H9 (cell line): ENCODE results near the gene NPTXR. TPM values are rescaled to one million over a fixed set of nuclear protein-coding genes. Genes with fewer than 3 reads are reported as not detected.

ENCODE experiments used
- DNase-seq: peaks from one replicate; pipeline ENCODE4 v3.0.0-alpha.2; 2017
- H2AFZ ChIP-seq: one replicate; pipeline ENCODE4 v1.6.1; 2013; ENCODE audit warnings: mild to moderate bottlenecking, low read length, control low read depth, moderate library complexity
- H2AK5ac ChIP-seq: 2 replicates; pipeline ENCODE4 v1.6.1; 2013; ENCODE audit warnings: low read length, control low read depth, mixed read lengths; ENCODE audit not compliant: insufficient read length
- H2BK120ac ChIP-seq: one replicate; pipeline ENCODE4 v1.6.1; 2013; ENCODE audit warnings: low read depth, mild to moderate bottlenecking, low read length, control low read depth, inconsistent platforms; ENCODE audit not compliant: poor library complexity, severe bottlenecking
- H2BK12ac ChIP-seq: 2 replicates; pipeline ENCODE4 v1.6.1; 2013; ENCODE audit warnings: low read length, control low read depth, mixed read lengths, low read depth; ENCODE audit not compliant: insufficient read length
- H2BK15ac ChIP-seq: 2 replicates; pipeline ENCODE4 v1.6.1; 2013; ENCODE audit warnings: low read depth, low read length, control low read depth
- H2BK20ac ChIP-seq: one replicate; pipeline ENCODE4 v1.6.1; 2013; ENCODE audit warnings: low read depth, mild to moderate bottlenecking, low read length, control low read depth, inconsistent platforms; ENCODE audit not compliant: poor library complexity, severe bottlenecking
- H2BK5ac ChIP-seq: 2 replicates; pipeline ENCODE4 v1.6.1; 2013; ENCODE audit warnings: low read length, control low read depth, mixed read lengths; ENCODE audit not compliant: insufficient read length
- H3K14ac ChIP-seq: 2 replicates; pipeline ENCODE4 v1.6.1; 2013; ENCODE audit warnings: low read length, control low read depth; ENCODE audit not compliant: insufficient read depth
- H3K18ac ChIP-seq: 2 replicates; pipeline ENCODE4 v1.6.1; 2013; ENCODE audit warnings: low read depth, mild to moderate bottlenecking, mixed read lengths, low read length, control low read depth; ENCODE audit not compliant: insufficient read length
- H3K23ac ChIP-seq: 2 replicates; pipeline ENCODE4 v1.6.1; 2013; ENCODE audit warnings: low read length, control low read depth, mixed read lengths, low read depth; ENCODE audit not compliant: insufficient read length
- H3K23me2 ChIP-seq: 2 replicates; pipeline ENCODE4 v1.6.1; 2013; ENCODE audit warnings: low read depth, mild to moderate bottlenecking, mixed read lengths, low read length, control low read depth; ENCODE audit not compliant: insufficient read length, poor library complexity, severe bottlenecking
- H3K27ac ChIP-seq: 2 replicates; pipeline ENCODE4 v1.5.1; 2013; ENCODE audit warnings: low read length, control low read depth, mixed read lengths, low read depth; ENCODE audit not compliant: insufficient read length
- H3K27me3 ChIP-seq: 2 replicates; pipeline ENCODE4 v1.6.1; 2013; ENCODE audit warnings: low read length, control low read depth, inconsistent platforms; ENCODE audit not compliant: insufficient read depth
- H3K4ac ChIP-seq: 2 replicates; pipeline ENCODE4 v1.6.1; 2013; ENCODE audit warnings: low read depth, mild to moderate bottlenecking, control low read depth, inconsistent platforms, low read length, moderate library complexity
- H3K4me1 ChIP-seq: 2 replicates; pipeline ENCODE4 v1.6.1; 2013; ENCODE audit warnings: low read length, control low read depth, inconsistent platforms; ENCODE audit not compliant: insufficient read depth
- H3K4me2 ChIP-seq: 2 replicates; pipeline ENCODE4 v1.6.1; 2013; ENCODE audit warnings: low read length, control low read depth, mixed read lengths; ENCODE audit not compliant: insufficient read length, insufficient read depth
- H3K56ac ChIP-seq: 2 replicates; pipeline ENCODE4 v1.6.1; 2013; ENCODE audit warnings: low read depth, mild to moderate bottlenecking, mixed read lengths, low read length, control low read depth; ENCODE audit not compliant: insufficient read length
- H3K79me1 ChIP-seq: 2 replicates; pipeline ENCODE4 v1.6.1; 2013; ENCODE audit warnings: low read depth, mild to moderate bottlenecking, moderate library complexity, low read length, control low read depth, inconsistent platforms; ENCODE audit not compliant: insufficient read depth, poor library complexity, severe bottlenecking
- H3K79me2 ChIP-seq: 2 replicates; pipeline ENCODE4 v1.6.1; 2013; ENCODE audit warnings: low read length, control low read depth, inconsistent platforms; ENCODE audit not compliant: insufficient read depth
- H3K9ac ChIP-seq: 2 replicates; pipeline ENCODE4 v1.6.1; 2013; ENCODE audit warnings: low read length, control low read depth, mixed read lengths; ENCODE audit not compliant: insufficient read length; ENCODE audit errors: extremely low read depth
- H3K9me3 ChIP-seq: one replicate; pipeline ENCODE4 v1.6.1; 2013; ENCODE audit warnings: low read depth, low read length, inconsistent platforms; ENCODE audit not compliant: control insufficient read depth
- H3T11ph ChIP-seq: one replicate; pipeline ENCODE4 v1.6.1; 2013; ENCODE audit warnings: mild to moderate bottlenecking, low read length, control low read depth, inconsistent platforms
- H4K20me1 ChIP-seq: one replicate; pipeline ENCODE4 v1.6.1; 2013; ENCODE audit not compliant: control insufficient read depth, insufficient read length, insufficient read depth
- H4K5ac ChIP-seq: 2 replicates; pipeline ENCODE4 v1.6.1; 2013; ENCODE audit warnings: low read depth, mild to moderate bottlenecking, mixed read lengths, low read length, control low read depth; ENCODE audit not compliant: insufficient read length
- H4K8ac ChIP-seq: replicated peaks from 2 replicates; pipeline ENCODE4 v1.6.1; 2013; ENCODE audit warnings: low read length, control low read depth, mixed read lengths, low read depth; ENCODE audit not compliant: insufficient read length
- H4K91ac ChIP-seq: 2 replicates; pipeline ENCODE4 v1.6.1; 2013; ENCODE audit warnings: low read depth, mild to moderate bottlenecking, moderate library complexity, mixed read lengths, low read length, control low read depth; ENCODE audit not compliant: insufficient read length
- H3K27ac Mint-ChIP-seq, 3 experiments: 2 replicates in 2 of 3; 3 replicates in 1 of 3; pipeline ENCODE4 v1.8.0; 2020 to 2021; ENCODE audit warnings: mixed read lengths in 3 of 3, mild to moderate bottlenecking in 1 of 3, moderate library complexity in 1 of 3
- H3K27me3 Mint-ChIP-seq: 2 replicates; pipeline ENCODE4 v1.8.0; 2021; ENCODE audit warnings: low read depth, mild to moderate bottlenecking, moderate library complexity, mixed read lengths
- H3K36me3 Mint-ChIP-seq, 3 experiments: 2 replicates in 2 of 3; 3 replicates in 1 of 3; pipeline ENCODE4 v1.8.0; 2020 to 2021; ENCODE audit warnings: low read depth in 3 of 3, mixed read lengths in 3 of 3; ENCODE audit not compliant: insufficient read depth in 1 of 3
- H3K4me1 Mint-ChIP-seq, 2 experiments: 2 replicates each; pipeline ENCODE4 v1.8.0; 2020; ENCODE audit warnings: mixed read lengths in 2 of 2
- H3K4me3 Mint-ChIP-seq, 2 experiments: 2 replicates in 1 of 2; 3 replicates in 1 of 2; pipeline ENCODE4 v1.8.0; 2020 to 2021; ENCODE audit warnings: mild to moderate bottlenecking in 2 of 2, mixed read lengths in 2 of 2, moderate library complexity in 1 of 2
- H3K9me3 Mint-ChIP-seq, 2 experiments: 2 replicates in 1 of 2; 3 replicates in 1 of 2; pipeline ENCODE4 v1.8.0; 2020; ENCODE audit warnings: mild to moderate bottlenecking in 2 of 2, mixed read lengths in 2 of 2, moderate library complexity in 1 of 2
- WGBS: extraction: QIAGEN DNeasy Blood & Tissue Kit; methylation state at CpG from one replicate; pipeline ENCODE4 v1.1.7; 2013; ENCODE audit warnings: missing lambda C conversion rate, low lambda C conversion rate, mixed read lengths; ENCODE audit not compliant: insufficient read length; ENCODE audit errors: extremely low coverage; 5-methylcytosine and 5-hydroxymethylcytosine counted together
- total RNA-seq: library from RNA; stranded (reverse); gene quantifications from 2 replicates; pipeline ENCODE4 v1.2.1, GENCODE V29; 2021
- TF ChIP-seq, protein P1 (sequence below): fragments of 200-600 bp; sonication (generic); conservative IDR thresholded peaks from 3 replicates; pipeline ENCODE4 v1.8.0; 2021; ENCODE audit warnings: antibody characterized with exemption, mild to moderate bottlenecking

The NPTXR gene
- total RNA-seq, 1 experiment from 2014 or later, result 8.1 TPM

DNA sequence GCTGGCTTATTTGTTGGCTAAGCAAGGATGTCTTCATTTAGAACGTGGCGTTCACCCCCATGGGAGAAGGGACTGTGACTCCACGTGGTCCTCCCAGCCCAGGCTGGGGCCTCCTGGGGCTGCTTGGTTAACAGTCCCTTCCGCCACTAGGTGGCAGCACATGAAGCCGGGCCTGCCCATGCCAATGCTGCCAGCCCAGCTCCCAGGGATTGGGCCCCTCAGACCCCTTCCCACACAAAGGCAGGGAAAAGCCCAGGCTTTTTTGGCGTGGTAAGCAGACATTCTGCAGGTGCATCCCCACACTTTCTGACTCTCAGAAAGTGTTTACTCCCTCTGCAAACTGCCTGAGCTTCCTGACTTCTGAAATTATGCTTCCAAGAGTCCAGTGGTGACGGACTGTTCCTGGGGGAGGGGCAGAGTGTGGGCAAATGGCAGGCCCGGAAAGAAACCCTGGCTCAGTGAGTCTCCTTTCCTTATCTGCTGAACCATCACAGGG is 25.1 kb upstream of the NPTXR start:
- Histone ChIP-seq H3K23ac (no peak overlapping the region), H3K79me1 (peaks cover 5% of the 10 kb centered on the region), H2BK15ac (no peak overlapping the region), H2BK12ac (no peak overlapping the region), H3K27me3 (no peaks in the 10 kb centered on the region), H3K18ac (no peak overlapping the region), H2AFZ (no peak overlapping the region), H4K5ac (no peak overlapping the region), H2BK5ac (no peak overlapping the region), H2BK120ac (no peak overlapping the region), H3K9ac (no peak overlapping the region), H3K79me2 (no peaks in the 10 kb centered on the region; the same call in 1 of the 2 replicates), H4K20me1 (no peaks in the 10 kb centered on the region), H3K56ac (no peak overlapping the region), H3K9me3 (no peaks in the 10 kb centered on the region), H4K8ac (no peak overlapping the region), H3T11ph (no peak overlapping the region), H3K23me2 (peaks cover 15% of the 10 kb centered on the region), H3K4me1 (peaks cover 1% of the 10 kb centered on the region; the same call in 1 of the 2 replicates), H4K91ac (no peak overlapping the region), H3K4ac (no peak overlapping the region), H3K14ac (no peak overlapping the region), H3K4me2 (no peak overlapping the region), H2AK5ac (no peak overlapping the region), H3K27ac (no peak overlapping the region), H2BK20ac (no peak overlapping the region)
- Mint-ChIP-seq H3K4me1 (peaks cover 31 to 39% of the 10 kb centered on the region in 2 experiments), H3K27me3 (peaks cover 2% of the 10 kb centered on the region), H3K9me3 (no peaks in the 10 kb centered on the region; a peak in 1 of 5 replicates), H3K4me3 (no peak overlapping the region), H3K36me3 (peaks cover 10 to 36% (median 33%) of the 10 kb centered on the region in 3 experiments; a peak in 6 of 7 replicates), H3K27ac (peak overlapping the region in 2 of 3 experiments; percentile 49 to 65; a peak in 2 of 7 replicates)
- TF ChIP-seq, protein P1, sequence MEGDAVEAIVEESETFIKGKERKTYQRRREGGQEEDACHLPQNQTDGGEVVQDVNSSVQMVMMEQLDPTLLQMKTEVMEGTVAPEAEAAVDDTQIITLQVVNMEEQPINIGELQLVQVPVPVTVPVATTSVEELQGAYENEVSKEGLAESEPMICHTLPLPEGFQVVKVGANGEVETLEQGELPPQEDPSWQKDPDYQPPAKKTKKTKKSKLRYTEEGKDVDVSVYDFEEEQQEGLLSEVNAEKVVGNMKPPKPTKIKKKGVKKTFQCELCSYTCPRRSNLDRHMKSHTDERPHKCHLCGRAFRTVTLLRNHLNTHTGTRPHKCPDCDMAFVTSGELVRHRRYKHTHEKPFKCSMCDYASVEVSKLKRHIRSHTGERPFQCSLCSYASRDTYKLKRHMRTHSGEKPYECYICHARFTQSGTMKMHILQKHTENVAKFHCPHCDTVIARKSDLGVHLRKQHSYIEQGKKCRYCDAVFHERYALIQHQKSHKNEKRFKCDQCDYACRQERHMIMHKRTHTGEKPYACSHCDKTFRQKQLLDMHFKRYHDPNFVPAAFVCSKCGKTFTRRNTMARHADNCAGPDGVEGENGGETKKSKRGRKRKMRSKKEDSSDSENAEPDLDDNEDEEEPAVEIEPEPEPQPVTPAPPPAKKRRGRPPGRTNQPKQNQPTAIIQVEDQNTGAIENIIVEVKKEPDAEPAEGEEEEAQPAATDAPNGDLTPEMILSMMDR, result peak; percentile 96
- peak; percentile 86 for DNase-seq
- no CpG with 5 or more reads among the region's 8 CpGs for WGBS
